ENCODE data around the gene KRT82.

KRT82 gene

GRCh38 chr12:52352951-52353350 lies 53.2 kb downstream of the KRT82 start:
- H3K4me3 ChIP-seq (ENCODE audit: low read length), result no peak overlapping the region
- no peak for DNase-seq (ENCODE audit: low read depth)
- no peak for TF ChIP-seq CTCF (IDR thresholded peaks at IDR 0.05; ENCODE audit: insufficient read depth, low read depth, low read length, missing control alignments)

GRCh38 chr12:52351196-52352059 lies 54.7 kb downstream of the KRT82 start:
- no peak for TF ChIP-seq CTCF (IDR thresholded peaks at IDR 0.05; ENCODE audit: insufficient read depth, low read depth, low read length, missing control alignments)
- DNase-seq (ENCODE audit: low read depth), result no peak

GRCh38 chr12:52350786-52351185 lies 55.3 kb downstream of the KRT82 start:
- no peak for TF ChIP-seq CTCF (IDR thresholded peaks at IDR 0.05; ENCODE audit: insufficient read depth, low read depth, low read length, missing control alignments)
- H3K4me3 ChIP-seq (ENCODE audit: low read length), result no peak overlapping the region
- no peak for DNase-seq (ENCODE audit: low read depth)

More at GRCh38 chr12:52351196-52352059, 54.7 kb downstream of the KRT82 start:
- H3K4me3 ChIP-seq (ENCODE audit: low read length), result no peak overlapping the region

DNA sequence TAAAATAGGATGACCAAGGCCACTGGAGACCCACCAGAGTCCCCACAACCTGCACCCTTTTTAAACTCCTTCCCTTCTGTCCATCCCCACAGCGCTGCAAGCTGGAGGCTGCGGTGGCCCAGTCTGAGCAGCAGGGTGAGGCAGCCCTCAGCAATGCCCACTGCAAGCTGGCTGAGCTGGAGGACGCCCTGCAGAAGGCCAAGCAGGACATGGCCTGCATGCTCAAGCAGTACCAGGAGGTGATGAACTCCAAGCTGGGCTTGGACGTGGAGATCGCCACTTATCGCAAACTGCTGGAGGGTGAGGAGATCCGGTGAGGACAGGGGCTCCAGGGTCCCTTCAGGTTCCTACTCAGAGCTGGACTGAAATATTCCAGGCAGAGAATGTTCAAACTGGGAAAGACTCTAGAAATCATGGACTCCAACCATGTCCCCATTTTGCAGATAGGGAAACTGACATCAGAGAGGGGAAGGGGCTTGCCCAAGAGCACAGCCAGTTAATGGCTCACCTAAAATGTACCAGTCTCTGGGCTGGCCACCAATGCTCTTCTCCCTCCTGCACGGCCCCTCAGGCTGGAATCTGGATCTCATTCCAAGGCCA lies 56.0 kb downstream of the KRT82 start:
- no peak overlapping the region for H3K4me3 ChIP-seq (ENCODE audit: low read length)
- TF ChIP-seq CTCF (IDR thresholded peaks at IDR 0.05; ENCODE audit: insufficient read depth, low read depth, low read length, missing control alignments), result no peak
- DNase-seq (ENCODE audit: low read depth), result no peak

DNA sequence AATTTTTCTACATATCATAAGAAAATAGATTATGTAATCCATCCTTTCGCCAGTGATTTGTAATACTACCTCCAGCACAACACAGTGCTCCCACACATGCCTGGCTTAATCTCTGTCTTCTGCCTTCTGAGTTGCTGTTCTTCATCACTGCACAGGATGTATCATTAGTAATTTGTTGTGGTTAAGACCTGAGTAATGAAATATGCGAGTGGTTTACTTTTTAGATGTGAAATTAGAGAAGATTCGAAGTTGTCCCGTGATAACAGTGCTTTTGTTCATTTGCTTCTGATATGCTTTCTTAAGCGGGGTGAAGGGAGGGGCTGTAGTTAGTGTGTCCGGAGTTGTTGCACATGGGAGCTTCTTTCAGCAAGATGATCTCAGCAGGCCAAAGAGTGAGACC lies 56.9 kb downstream of the KRT82 start:
- no peak overlapping the region for H3K4me3 ChIP-seq (ENCODE audit: low read length)
- TF ChIP-seq CTCF (IDR thresholded peaks at IDR 0.05; ENCODE audit: insufficient read depth, low read depth, low read length, missing control alignments), result no peak
- peak; percentile 69 for DNase-seq (ENCODE audit: low read depth)

- DNase-seq (ENCODE audit: low read depth), result no peak
- H3K4me3 ChIP-seq (ENCODE audit: low read length), result no peak overlapping the region
- no peak for TF ChIP-seq CTCF (IDR thresholded peaks at IDR 0.05; ENCODE audit: insufficient read depth, low read depth, low read length, missing control alignments)
Observed at GRCh38 chr12:52347551-52348510, 58.3 kb downstream of the KRT82 start.
